Thoracic aorta (tissue), 2 donors: ENCODE measurements around the gene BCL2L13. TPM values are rescaled to one million over a fixed set of nuclear protein-coding genes. Genes with fewer than 3 reads are reported as not detected.

Experiments used
- ATAC-seq: fragments of 150-250 bp; one replicate; pipeline ENCODE4 v1.8.0; 2017; ENCODE audit warnings: low read depth; ENCODE audit not compliant: insufficient number of reproducible peaks, low FRiP score
- DNase-seq: peaks from one replicate; pipeline ENCODE4 v3.0.0-alpha.2; 2020; ENCODE audit warnings: low spot score
- H3K27ac ChIP-seq, 2 donors: fragments of 200-600 bp; sonication (generic); 1 replicate in 1 of 2; 2 replicates in 1 of 2; pipeline ENCODE4 v1.5.1; 2016; ENCODE audit warnings: mild to moderate bottlenecking in 2 of 2, moderate library complexity in 2 of 2
- H3K27me3 ChIP-seq: fragments of 200-600 bp; sonication (generic); replicated peaks from 2 replicates; pipeline ENCODE4 v1.6.0; 2016; ENCODE audit warnings: mild to moderate bottlenecking; ENCODE audit not compliant: insufficient read depth
- H3K36me3 ChIP-seq: fragments of 200-600 bp; sonication (generic); one replicate; pipeline ENCODE4 v1.5.1; 2016
- H3K4me1 ChIP-seq, 2 donors: fragments of 200-600 bp; sonication (generic); 1 replicate in 1 of 2; 2 replicates in 1 of 2; pipeline versions ENCODE4 v1.5.1 to v1.6.0; 2016; ENCODE audit warnings: low read depth in 2 of 2, mild to moderate bottlenecking in 1 of 2; ENCODE audit not compliant: control insufficient read depth in 1 of 2
- H3K4me3 ChIP-seq: fragments of 200-600 bp; sonication (generic); 2 replicates; pipeline ENCODE4 v1.5.1; 2016; ENCODE audit warnings: mild to moderate bottlenecking
- H3K9me3 ChIP-seq: fragments of 200-600 bp; sonication (generic); 2 replicates; pipeline ENCODE4 v1.5.1; 2016
- CTCF ChIP-seq: fragments of 200-600 bp; sonication (generic); IDR thresholded peaks from one replicate; pipeline ENCODE4 v1.5.1; 2019; ENCODE audit warnings: antibody characterized with exemption
- total RNA-seq, 2 donors: library from RNA; depleted of rRNA; stranded (reverse); fragments of >200 nt; gene quantifications; one replicate each; pipeline versions ENCODE4 v1.1.0 to v1.2.3, GENCODE V29; 2016

The BCL2L13 gene
- total RNA-seq, 2 donors from 2014 or later, result 38.0 to 43.4 TPM

- H3K9me3 ChIP-seq, result no peaks in the 10 kb centered on the region
- ATAC-seq, result no peak
- DNase-seq, result no peak
- no peak overlapping the region for H3K4me3 ChIP-seq
- H3K36me3 ChIP-seq, result no peaks in the 10 kb centered on the region
- no peak for TF ChIP-seq CTCF
- H3K4me1 ChIP-seq, result no peaks in the 10 kb centered on the region
- no peaks in the 10 kb centered on the region for H3K27me3 ChIP-seq
- H3K27ac ChIP-seq, result no peak overlapping the region
These were observed 108.4 kb downstream of the BCL2L13 start for GRCh38 chr22:17746916-17747315.

- ATAC-seq (no peak), DNase-seq (no peak)
- TF ChIP-seq CTCF, result no peak
- Histone ChIP-seq H3K4me3 (peak overlapping the region; percentile 16), H3K27ac (no peak overlapping the region), H3K9me3 (no peaks in the 10 kb centered on the region), H3K27me3 (no peaks in the 10 kb centered on the region), H3K4me1 (no peaks in the 10 kb centered on the region), H3K36me3 (no peaks in the 10 kb centered on the region)
These were observed 110.2 kb downstream of the BCL2L13 start for GRCh38 chr22:17748555-17749353.

- ATAC-seq (no peak), DNase-seq (no peak)
These were observed 111.2 kb downstream of the BCL2L13 start for GRCh38 chr22:17749605-17750395.

GRCh38 chr22:17751596-17751995 lies 113.0 kb downstream of the BCL2L13 start:
- Histone ChIP-seq H3K4me1 (no peaks in the 10 kb centered on the region), H3K27me3 (no peaks in the 10 kb centered on the region), H3K4me3 (no peak overlapping the region), H3K27ac (no peak overlapping the region), H3K36me3 (no peaks in the 10 kb centered on the region), H3K9me3 (no peaks in the 10 kb centered on the region)
- no peak for DNase-seq
- ATAC-seq, result no peak
- TF ChIP-seq CTCF, result no peak

More at GRCh38 chr22:17749605-17750395, 111.2 kb downstream of the BCL2L13 start:
- no peaks in the 10 kb centered on the region for H3K9me3 ChIP-seq
- H3K27me3 ChIP-seq, result no peaks in the 10 kb centered on the region
- H3K4me1 ChIP-seq, result no peaks in the 10 kb centered on the region
- H3K4me3 ChIP-seq, result no peak overlapping the region
- no peak for TF ChIP-seq CTCF
- H3K36me3 ChIP-seq, result no peaks in the 10 kb centered on the region
- H3K27ac ChIP-seq, result no peak overlapping the region

GRCh38 chr22:17753401-17753989 lies 114.9 kb downstream of the BCL2L13 start:
- ATAC-seq, result no peak
- H3K4me3 ChIP-seq, result no peak overlapping the region
- no peaks in the 10 kb centered on the region for H3K36me3 ChIP-seq
- TF ChIP-seq CTCF, result no peak
- no peak overlapping the region for H3K27ac ChIP-seq
- H3K27me3 ChIP-seq, result no peaks in the 10 kb centered on the region
- no peak for DNase-seq
- H3K4me1 ChIP-seq, result no peaks in the 10 kb centered on the region
- H3K9me3 ChIP-seq, result no peaks in the 10 kb centered on the region
